GM23338 (cell line): ENCODE measurements around the gene BCOR. TPM values are rescaled to one million over a fixed set of nuclear protein-coding genes. Genes with fewer than 3 reads are reported as not detected.

Experiments
- ATAC-seq: fragments of 200-7000 bp; cut with Tn5 transposase; 3 replicates; pipeline ENCODE4 v1.9.1; 2020
- DNase-seq: peaks from one replicate; pipeline ENCODE4 v3.0.0-alpha.2; 2015; ENCODE audit warnings: low spot score
- H2AFZ ChIP-seq: fragments of 200-600 bp; sonication (generic); 2 replicates; pipeline ENCODE4 v1.8.0; 2016; ENCODE audit warnings: antibody characterized with exemption, mild to moderate bottlenecking, moderate library complexity
- H3F3A ChIP-seq: fragments of 200-600 bp; sonication (generic); replicated peaks from 2 replicates; pipeline ENCODE4 v1.8.0; 2017; ENCODE audit warnings: antibody characterized with exemption, mixed run types, low read depth
- H3K27ac ChIP-seq: fragments of 200-600 bp; sonication (generic); 2 replicates; pipeline ENCODE4 v1.6.1; 2016; ENCODE audit warnings: low read depth
- H3K27me3 ChIP-seq: fragments of 200-600 bp; sonication (generic); 2 replicates; pipeline ENCODE4 v1.8.0; 2016; ENCODE audit warnings: mild to moderate bottlenecking, mixed run types, moderate library complexity; ENCODE audit not compliant: insufficient read depth
- H3K36me3 ChIP-seq: fragments of 200-600 bp; sonication (generic); 2 replicates; pipeline ENCODE4 v1.8.0; 2016; ENCODE audit warnings: mild to moderate bottlenecking; ENCODE audit not compliant: insufficient read depth
- H3K4me1 ChIP-seq: fragments of 200-600 bp; sonication (generic); 2 replicates; pipeline ENCODE4 v1.8.0; 2016; ENCODE audit warnings: mild to moderate bottlenecking, moderate library complexity; ENCODE audit not compliant: insufficient read depth
- H3K4me2 ChIP-seq: fragments of 200-600 bp; sonication (generic); 2 replicates; pipeline ENCODE4 v1.7.1; 2017; ENCODE audit warnings: mixed run types
- H3K4me3 ChIP-seq: fragments of 200-600 bp; sonication (generic); 2 replicates; pipeline ENCODE4 v1.6.1; 2016; ENCODE audit warnings: mixed run types
- H3K79me2 ChIP-seq: fragments of 200-600 bp; sonication (generic); replicated peaks from 2 replicates; pipeline ENCODE4 v1.8.0; 2017; ENCODE audit warnings: mild to moderate bottlenecking; ENCODE audit not compliant: insufficient read depth
- H3K9me2 ChIP-seq: fragments of 200-600 bp; sonication (generic); 2 replicates; pipeline ENCODE4 v1.8.0; 2017; ENCODE audit not compliant: insufficient read depth
- H4K20me1 ChIP-seq: fragments of 200-600 bp; sonication (generic); replicated peaks from 2 replicates; pipeline ENCODE4 v1.8.0; 2017; ENCODE audit warnings: mild to moderate bottlenecking; ENCODE audit not compliant: insufficient read depth
- H3K27ac Mint-ChIP-seq: 2 replicates; pipeline ENCODE4 v1.8.0; 2020; ENCODE audit warnings: inconsistent platforms, mild to moderate bottlenecking, moderate library complexity, mixed read lengths
- H3K27me3 Mint-ChIP-seq: 3 replicates; pipeline ENCODE4 v1.8.0; 2022; ENCODE audit warnings: low read depth, mild to moderate bottlenecking, moderate library complexity, mixed read lengths, inconsistent platforms; ENCODE audit not compliant: insufficient read depth, poor library complexity
- H3K36me3 Mint-ChIP-seq: 3 replicates; pipeline ENCODE4 v1.8.0; 2021; ENCODE audit warnings: low read depth, mild to moderate bottlenecking, inconsistent platforms, moderate library complexity, mixed read lengths
- H3K4me1 Mint-ChIP-seq: 3 replicates; pipeline ENCODE4 v1.8.0; 2020; ENCODE audit warnings: mild to moderate bottlenecking, inconsistent platforms, mixed read lengths
- H3K4me3 Mint-ChIP-seq: 3 replicates; pipeline ENCODE4 v1.8.0; 2021; ENCODE audit warnings: moderate library complexity, mild to moderate bottlenecking, inconsistent platforms, mixed read lengths
- H3K9me3 Mint-ChIP-seq: 3 replicates; pipeline ENCODE4 v1.8.0; 2020; ENCODE audit warnings: moderate library complexity, mild to moderate bottlenecking, inconsistent platforms, mixed read lengths
- CREB1 ChIP-seq: fragments of 250-450 bp; sonication (Bioruptor Pico); IDR thresholded peaks from 2 replicates; pipeline ENCODE4 v1.5.0; 2020; ENCODE audit warnings: low read depth, mild to moderate bottlenecking, moderate library complexity
- CTCF ChIP-seq, 2 experiments: fragments of 200-600 bp in 1 of 2; sonication (generic) in 1 of 2; conservative IDR thresholded peaks; 2 replicates each; pipeline versions ENCODE4 v1.5.1 to v1.6.1; 2016 to 2017; ENCODE audit warnings: antibody characterized with exemption in 2 of 2, low read depth in 2 of 2, mild to moderate bottlenecking in 2 of 2, moderate library complexity in 1 of 2
- ETS1 ChIP-seq: IDR thresholded peaks from 2 replicates; pipeline ENCODE4 v1.6.1; 2016; ENCODE audit warnings: antibody characterized with exemption
- EZH2 ChIP-seq: fragments of 200-600 bp; sonication (generic); IDR thresholded peaks from one replicate; pipeline ENCODE4 v1.8.0; 2017; ENCODE audit warnings: antibody characterized with exemption, mild to moderate bottlenecking, low read depth; ENCODE audit not compliant: unreplicated experiment
- EZH2phosphoT487 ChIP-seq: fragments of 200-600 bp; sonication (generic); IDR thresholded peaks from one replicate; pipeline ENCODE4 v1.8.1; 2018; ENCODE audit warnings: antibody characterized with exemption; ENCODE audit not compliant: unreplicated experiment
- JUNB ChIP-seq: IDR thresholded peaks from one replicate; pipeline ENCODE4 v1.6.1; 2016; ENCODE audit warnings: antibody characterized with exemption; ENCODE audit not compliant: unreplicated experiment
- NANOG ChIP-seq: IDR thresholded peaks from 2 replicates; pipeline ENCODE4 v1.6.1; 2016; ENCODE audit warnings: antibody characterized with exemption, borderline replicate concordance
- POLR2AphosphoS5 ChIP-seq: IDR thresholded peaks from 2 replicates; pipeline ENCODE4 v1.6.1; 2016; ENCODE audit warnings: antibody characterized with exemption, low read depth
- REST ChIP-seq: IDR thresholded peaks from one replicate; pipeline ENCODE4 v1.6.1; 2018; ENCODE audit warnings: antibody characterized with exemption; ENCODE audit not compliant: unreplicated experiment
- STAT1 ChIP-seq: IDR thresholded peaks from one replicate; pipeline ENCODE4 v1.6.1; 2016; ENCODE audit warnings: antibody characterized with exemption; ENCODE audit not compliant: unreplicated experiment
- ZNF331 ChIP-seq: fragments of 250-450 bp; sonication (Bioruptor Pico); IDR thresholded peaks from 2 replicates; pipeline ENCODE4 v1.5.0; 2020; ENCODE audit warnings: low read depth, mild to moderate bottlenecking, moderate library complexity
- polyA plus RNA-seq: library from polyadenylated mRNA; unstranded; fragments of >200 nt; fragmentation: Nextera tagmentation; extraction: Ambion mirVana; gene quantifications from 2 replicates; pipeline ENCODE4 v1.2.1, GENCODE V29; 2016
- total RNA-seq: library from RNA; depleted of rRNA; stranded (reverse); fragments of >200 nt; shearing (Covaris generic); gene quantifications from 2 replicates; pipeline ENCODE4 v1.2.3, GENCODE V29; 2014

The BCOR gene
- total and polyA plus RNA-seq, 2 experiments from 2014 or later: 25.5 to 60.8 TPM

GRCh38 chrX:40040686-40041461 is 56.9 kb downstream of the BCOR start (continued):
- no peak for TF ChIP-seq CTCF (conservative IDR thresholded peaks at IDR 0.05; ENCODE audit: low read depth in 2 of 2)
- no peak for TF ChIP-seq CREB1 (CRISPR knock-in tag)
- TF ChIP-seq NANOG: no peak
- TF ChIP-seq STAT1: no peak
- no peak for TF ChIP-seq EZH2phosphoT487

- no peak overlapping the region for H2AFZ ChIP-seq
- H3K36me3 ChIP-seq: no peaks in the 10 kb centered on the region
- no peak overlapping the region for H3K4me3 Mint-ChIP-seq
- no peaks in the 10 kb centered on the region for H3K4me1 ChIP-seq
- H3K9me3 Mint-ChIP-seq: peaks cover 6% of the 10 kb centered on the region; the same call in 2 of the 3 replicates
- ATAC-seq: no peak
- H3K27me3 ChIP-seq: no peaks in the 10 kb centered on the region
- no peak overlapping the region for H3K4me3 ChIP-seq
- no peaks in the 10 kb centered on the region for H3K36me3 Mint-ChIP-seq
- no peaks in the 10 kb centered on the region for H3F3A ChIP-seq
- no peak for DNase-seq
- H4K20me1 ChIP-seq: no peaks in the 10 kb centered on the region
- H3K79me2 ChIP-seq: no peaks in the 10 kb centered on the region
- peaks cover 4% of the 10 kb centered on the region for H3K27me3 Mint-ChIP-seq
- H3K4me1 Mint-ChIP-seq: peaks cover 5% of the 10 kb centered on the region; the same call in 2 of the 3 replicates
- no peak overlapping the region for H3K27ac ChIP-seq
- no peak overlapping the region for H3K4me2 ChIP-seq
- no peaks in the 10 kb centered on the region for H3K9me2 ChIP-seq
- H3K27ac Mint-ChIP-seq: no peak overlapping the region
- TF ChIP-seq NANOG (no peak), REST (no peak), CREB1 (CRISPR knock-in tag) (no peak), EZH2 (no peak), JUNB (no peak), POLR2AphosphoS5 (no peak), CTCF (conservative IDR thresholded peaks at IDR 0.05; ENCODE audit: low read depth in 2 of 2) (no peak), ZNF331 (CRISPR knock-in tag) (no peak), ETS1 (no peak), STAT1 (no peak)
These were observed 57.9 kb downstream of the BCOR start for GRCh38 chrX:40039887-40040286.
